HepG2 (cell line): ENCODE measurements around the gene SUDS3.

Experiments
- KDM2A ChIP-seq: sonication (generic); formaldehyde crosslinking; IDR thresholded peaks from 2 replicates; pipeline ENCODE4 v1.4.0; 2020; ENCODE audit warnings: low read depth, missing genetic modification reagents, borderline replicate concordance
- MED1 ChIP-seq: sonication (generic); formaldehyde crosslinking; IDR thresholded peaks from 2 replicates; pipeline ENCODE4 v1.4.0; 2020; ENCODE audit warnings: missing genetic modification reagents
- NCOA2 ChIP-seq: sonication (generic); formaldehyde crosslinking; IDR thresholded peaks from 2 replicates; pipeline ENCODE4 v1.8.0; 2022; ENCODE audit warnings: inconsistent platforms
- PHF8 ChIP-seq: sonication (generic); formaldehyde crosslinking; IDR thresholded peaks from 2 replicates; pipeline ENCODE4 v1.5.0; 2020; ENCODE audit warnings: missing genetic modification reagents
- RFX1 ChIP-seq: fragments of 450-650 bp; IDR thresholded peaks from 2 replicates; pipeline ENCODE4 v1.6.1; 2017
- U2AF1 ChIP-seq: fragments of 200-400 bp; formaldehyde crosslinking; optimal IDR thresholded peaks from 2 replicates; pipeline ENCODE3; 2017; ENCODE audit warnings: mild to moderate bottlenecking, low read depth, low read length
- YY1 ChIP-seq: IDR thresholded peaks from 2 replicates; pipeline ENCODE4 v1.6.1; 2011; ENCODE audit warnings: low read length, low read depth, moderate library complexity, mild to moderate bottlenecking; ENCODE audit not compliant: insufficient read depth, insufficient replicate concordance
- ZMYM3 ChIP-seq: sonication (generic); formaldehyde crosslinking; IDR thresholded peaks from 2 replicates; pipeline ENCODE4 v1.5.1; 2020; ENCODE audit warnings: mild to moderate bottlenecking, missing genetic modification reagents
- ZNF263 ChIP-seq: sonication (generic); formaldehyde crosslinking; IDR thresholded peaks from 2 replicates; pipeline ENCODE4 v1.4.0; 2020; ENCODE audit warnings: missing genetic modification reagents
- ZNF451 ChIP-seq: sonication (generic); formaldehyde crosslinking; IDR thresholded peaks from 2 replicates; pipeline ENCODE4 v1.5.0; 2020; ENCODE audit warnings: mild to moderate bottlenecking, missing genetic modification reagents
- TF ChIP-seq, protein P1 (sequence below): sonication (generic); formaldehyde crosslinking; IDR thresholded peaks from 2 replicates; pipeline ENCODE4 v1.5.0; 2020; ENCODE audit warnings: mild to moderate bottlenecking, missing genetic modification reagents, moderate library complexity
- TF ChIP-seq, protein P2 (sequence below): sonication (generic); formaldehyde crosslinking; IDR thresholded peaks from 2 replicates; pipeline ENCODE4 v1.9.0; 2022; ENCODE audit warnings: low read depth, missing genetic modification reagents
- TF ChIP-seq, protein P3 (sequence below): sonication (generic); formaldehyde crosslinking; IDR thresholded peaks from 2 replicates; pipeline ENCODE4 v1.4.0; 2020; ENCODE audit warnings: missing genetic modification reagents

DNA sequence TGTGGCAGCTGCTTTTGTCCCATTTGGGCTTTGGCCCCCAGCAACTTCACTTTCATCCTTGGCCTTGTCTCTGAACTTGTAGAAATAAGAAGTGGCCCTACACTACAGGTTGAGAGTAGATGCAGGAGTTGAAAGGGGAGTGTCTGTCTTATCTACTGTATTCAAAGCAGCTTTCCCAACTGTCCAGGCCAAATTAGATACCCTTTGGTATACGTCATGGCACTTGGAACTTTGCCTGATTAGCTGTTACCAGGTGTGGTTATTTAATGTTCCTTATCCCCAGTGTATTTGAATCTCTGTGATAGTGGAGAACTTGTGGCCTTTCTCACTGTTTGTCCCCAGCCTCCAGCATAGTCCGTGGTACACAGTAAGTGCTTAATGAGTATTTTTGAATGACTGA lies 33.5 kb downstream of the SUDS3 start:
- TF ChIP-seq ZMYM3 (CRISPR knock-in tag) (no peak), KDM2A (CRISPR knock-in tag) (no peak), ZNF451 (CRISPR knock-in tag) (no peak), U2AF1 (no peak), PHF8 (CRISPR knock-in tag) (no peak), MED1 (no peak), ZNF263 (CRISPR knock-in tag) (no peak), RFX1 (no peak), NCOA2 (CRISPR knock-in tag) (no peak), YY1 (no peak)
- TF ChIP-seq, protein P1, sequence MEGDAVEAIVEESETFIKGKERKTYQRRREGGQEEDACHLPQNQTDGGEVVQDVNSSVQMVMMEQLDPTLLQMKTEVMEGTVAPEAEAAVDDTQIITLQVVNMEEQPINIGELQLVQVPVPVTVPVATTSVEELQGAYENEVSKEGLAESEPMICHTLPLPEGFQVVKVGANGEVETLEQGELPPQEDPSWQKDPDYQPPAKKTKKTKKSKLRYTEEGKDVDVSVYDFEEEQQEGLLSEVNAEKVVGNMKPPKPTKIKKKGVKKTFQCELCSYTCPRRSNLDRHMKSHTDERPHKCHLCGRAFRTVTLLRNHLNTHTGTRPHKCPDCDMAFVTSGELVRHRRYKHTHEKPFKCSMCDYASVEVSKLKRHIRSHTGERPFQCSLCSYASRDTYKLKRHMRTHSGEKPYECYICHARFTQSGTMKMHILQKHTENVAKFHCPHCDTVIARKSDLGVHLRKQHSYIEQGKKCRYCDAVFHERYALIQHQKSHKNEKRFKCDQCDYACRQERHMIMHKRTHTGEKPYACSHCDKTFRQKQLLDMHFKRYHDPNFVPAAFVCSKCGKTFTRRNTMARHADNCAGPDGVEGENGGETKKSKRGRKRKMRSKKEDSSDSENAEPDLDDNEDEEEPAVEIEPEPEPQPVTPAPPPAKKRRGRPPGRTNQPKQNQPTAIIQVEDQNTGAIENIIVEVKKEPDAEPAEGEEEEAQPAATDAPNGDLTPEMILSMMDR (CRISPR knock-in tag) = no peak
- TF ChIP-seq, protein P2, sequence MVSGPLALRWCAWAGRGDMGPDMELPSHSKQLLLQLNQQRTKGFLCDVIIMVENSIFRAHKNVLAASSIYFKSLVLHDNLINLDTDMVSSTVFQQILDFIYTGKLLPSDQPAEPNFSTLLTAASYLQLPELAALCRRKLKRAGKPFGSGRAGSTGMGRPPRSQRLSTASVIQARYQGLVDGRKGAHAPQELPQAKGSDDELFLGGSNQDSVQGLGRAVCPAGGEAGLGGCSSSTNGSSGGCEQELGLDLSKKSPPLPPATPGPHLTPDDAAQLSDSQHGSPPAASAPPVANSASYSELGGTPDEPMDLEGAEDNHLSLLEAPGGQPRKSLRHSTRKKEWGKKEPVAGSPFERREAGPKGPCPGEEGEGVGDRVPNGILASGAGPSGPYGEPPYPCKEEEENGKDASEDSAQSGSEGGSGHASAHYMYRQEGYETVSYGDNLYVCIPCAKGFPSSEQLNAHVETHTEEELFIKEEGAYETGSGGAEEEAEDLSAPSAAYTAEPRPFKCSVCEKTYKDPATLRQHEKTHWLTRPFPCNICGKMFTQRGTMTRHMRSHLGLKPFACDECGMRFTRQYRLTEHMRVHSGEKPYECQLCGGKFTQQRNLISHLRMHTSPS (CRISPR knock-in tag) = no peak
- TF ChIP-seq, protein P3, sequence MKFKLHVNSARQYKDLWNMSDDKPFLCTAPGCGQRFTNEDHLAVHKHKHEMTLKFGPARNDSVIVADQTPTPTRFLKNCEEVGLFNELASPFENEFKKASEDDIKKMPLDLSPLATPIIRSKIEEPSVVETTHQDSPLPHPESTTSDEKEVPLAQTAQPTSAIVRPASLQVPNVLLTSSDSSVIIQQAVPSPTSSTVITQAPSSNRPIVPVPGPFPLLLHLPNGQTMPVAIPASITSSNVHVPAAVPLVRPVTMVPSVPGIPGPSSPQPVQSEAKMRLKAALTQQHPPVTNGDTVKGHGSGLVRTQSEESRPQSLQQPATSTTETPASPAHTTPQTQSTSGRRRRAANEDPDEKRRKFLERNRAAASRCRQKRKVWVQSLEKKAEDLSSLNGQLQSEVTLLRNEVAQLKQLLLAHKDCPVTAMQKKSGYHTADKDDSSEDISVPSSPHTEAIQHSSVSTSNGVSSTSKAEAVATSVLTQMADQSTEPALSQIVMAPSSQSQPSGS (CRISPR knock-in tag) = no peak
